ENCODE data around the gene SEC31B.

DNA sequence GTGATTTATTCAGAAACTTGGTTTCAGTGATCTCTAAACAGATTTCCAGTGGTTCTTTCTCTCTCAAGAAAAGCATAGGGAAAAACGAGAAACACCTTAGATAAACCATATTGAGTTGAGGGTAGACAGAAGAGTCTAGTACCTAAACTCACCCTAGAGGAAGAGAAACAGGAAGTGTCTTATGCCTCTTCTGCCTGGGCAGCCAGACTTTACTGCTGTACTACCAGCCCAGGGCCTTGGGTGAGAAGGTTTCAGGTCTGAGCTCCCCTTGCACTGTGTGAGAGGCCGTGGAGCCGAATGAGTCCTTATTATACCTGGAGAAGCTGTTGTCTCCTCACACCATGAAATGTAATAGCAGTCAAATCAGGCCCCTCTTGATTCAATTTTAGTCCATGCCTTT is 34.3 kb upstream of the SEC31B start:
- TF ChIP-seq, protein P1, sequence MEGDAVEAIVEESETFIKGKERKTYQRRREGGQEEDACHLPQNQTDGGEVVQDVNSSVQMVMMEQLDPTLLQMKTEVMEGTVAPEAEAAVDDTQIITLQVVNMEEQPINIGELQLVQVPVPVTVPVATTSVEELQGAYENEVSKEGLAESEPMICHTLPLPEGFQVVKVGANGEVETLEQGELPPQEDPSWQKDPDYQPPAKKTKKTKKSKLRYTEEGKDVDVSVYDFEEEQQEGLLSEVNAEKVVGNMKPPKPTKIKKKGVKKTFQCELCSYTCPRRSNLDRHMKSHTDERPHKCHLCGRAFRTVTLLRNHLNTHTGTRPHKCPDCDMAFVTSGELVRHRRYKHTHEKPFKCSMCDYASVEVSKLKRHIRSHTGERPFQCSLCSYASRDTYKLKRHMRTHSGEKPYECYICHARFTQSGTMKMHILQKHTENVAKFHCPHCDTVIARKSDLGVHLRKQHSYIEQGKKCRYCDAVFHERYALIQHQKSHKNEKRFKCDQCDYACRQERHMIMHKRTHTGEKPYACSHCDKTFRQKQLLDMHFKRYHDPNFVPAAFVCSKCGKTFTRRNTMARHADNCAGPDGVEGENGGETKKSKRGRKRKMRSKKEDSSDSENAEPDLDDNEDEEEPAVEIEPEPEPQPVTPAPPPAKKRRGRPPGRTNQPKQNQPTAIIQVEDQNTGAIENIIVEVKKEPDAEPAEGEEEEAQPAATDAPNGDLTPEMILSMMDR (IDR thresholded peaks at IDR 0.05) = no peak
- no peak for TF ChIP-seq EP300 (IDR thresholded peaks at IDR 0.05)

Measured in sigmoid colon (tissue), 4 donors.